HG03095 (cell line): Measurements from ENCODE around the gene NRXN2.
"Not testable (repeated sequence)": the region's sequence is repeated elsewhere in the genome, so short reads cannot be mapped to it uniquely, and the experiment has no call there.

Source experiments
- ATAC-seq: cut with Tn5 transposase; IDR thresholded peaks from one replicate; pipeline ENCODE4 v1.9.1; 2021; ENCODE audit warnings: moderate library complexity; ENCODE audit not compliant: unreplicated experiment

The NRXN2 gene

DNA sequence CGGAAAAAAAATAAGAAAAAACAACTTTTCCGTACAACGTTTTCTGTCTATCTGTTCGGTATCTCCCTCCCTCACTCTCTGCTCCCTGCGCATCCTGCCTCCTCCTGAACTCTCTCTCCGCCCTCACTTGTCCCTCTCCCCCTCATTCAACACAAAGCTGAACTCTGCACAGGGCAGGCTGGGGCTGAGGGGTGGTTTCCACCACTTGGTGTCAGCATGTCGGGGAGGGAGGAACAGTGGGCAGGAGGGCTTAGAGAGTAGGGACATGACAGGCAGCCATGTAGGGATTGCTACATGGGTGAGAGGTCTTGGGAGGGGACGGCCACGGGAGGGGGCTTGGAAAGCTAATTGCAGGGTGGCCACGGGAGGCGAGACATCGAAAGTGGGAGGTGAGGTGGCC, 114.4 kb downstream of the NRXN2 start:
- no peak for ATAC-seq

- no peak for ATAC-seq
Measured at GRCh38 chr11:64608046-64608445, 115.0 kb downstream of the NRXN2 start.

DNA sequence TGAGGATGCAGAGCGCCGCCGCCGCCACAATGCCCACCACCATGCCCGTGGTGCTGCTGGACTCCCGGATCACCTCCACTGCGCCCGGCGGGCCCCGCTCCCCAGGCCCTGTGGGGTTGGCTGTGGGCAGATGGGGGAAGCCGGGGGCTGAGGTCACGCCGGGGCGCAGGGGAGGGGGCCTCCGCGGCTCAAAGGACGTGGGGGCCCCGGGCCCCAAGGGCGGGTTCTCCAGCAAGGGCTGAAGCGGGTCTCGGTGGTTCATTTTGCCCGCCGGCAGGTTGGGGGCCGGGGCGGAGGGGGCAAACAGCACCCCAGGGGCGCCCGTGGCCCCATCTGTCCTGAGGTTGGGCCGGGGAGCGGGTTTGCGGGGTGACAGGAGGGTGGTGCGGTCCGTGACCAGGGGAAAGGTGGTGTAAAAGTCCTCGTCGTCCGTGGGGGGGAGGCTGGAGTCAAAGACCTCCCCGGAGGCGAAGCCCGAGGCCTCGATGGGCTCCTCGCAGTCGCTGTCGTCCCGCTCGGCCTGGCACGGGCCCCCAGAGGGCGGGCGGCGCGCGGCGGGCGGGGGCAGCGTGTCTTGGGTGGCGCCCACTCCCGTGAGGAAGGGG, 115.5 kb downstream of the NRXN2 start:
- ATAC-seq = no peak

DNA sequence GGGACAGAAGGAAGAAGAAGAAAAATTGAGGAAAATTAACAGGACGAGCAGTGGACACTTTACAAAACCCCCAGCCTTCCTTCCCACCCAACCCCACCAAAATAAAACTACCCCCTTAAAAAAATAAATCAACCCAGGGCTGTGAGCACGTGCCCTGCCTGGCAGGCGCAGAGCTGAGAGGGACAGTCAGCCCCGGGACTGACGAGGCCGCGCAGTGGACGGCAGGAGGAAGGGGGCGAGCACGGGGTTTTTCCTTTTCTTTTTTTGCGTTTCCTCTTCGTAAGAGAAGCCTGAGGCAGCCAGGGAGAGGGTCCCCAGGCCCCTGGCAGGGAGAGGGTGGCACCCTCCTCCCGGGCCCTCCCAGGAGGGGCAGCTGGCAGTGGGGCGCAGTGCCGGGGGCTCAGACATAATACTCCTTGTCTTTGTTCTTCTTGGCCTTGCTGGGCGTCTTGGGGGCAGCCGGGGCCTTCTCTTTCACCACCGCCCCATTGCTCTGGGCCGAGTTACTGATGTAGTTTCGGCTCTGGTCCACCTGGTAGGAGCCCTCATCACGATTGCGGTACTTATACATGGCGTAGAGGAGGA, 116.1 kb downstream of the NRXN2 start:
- ATAC-seq = no peak

DNA sequence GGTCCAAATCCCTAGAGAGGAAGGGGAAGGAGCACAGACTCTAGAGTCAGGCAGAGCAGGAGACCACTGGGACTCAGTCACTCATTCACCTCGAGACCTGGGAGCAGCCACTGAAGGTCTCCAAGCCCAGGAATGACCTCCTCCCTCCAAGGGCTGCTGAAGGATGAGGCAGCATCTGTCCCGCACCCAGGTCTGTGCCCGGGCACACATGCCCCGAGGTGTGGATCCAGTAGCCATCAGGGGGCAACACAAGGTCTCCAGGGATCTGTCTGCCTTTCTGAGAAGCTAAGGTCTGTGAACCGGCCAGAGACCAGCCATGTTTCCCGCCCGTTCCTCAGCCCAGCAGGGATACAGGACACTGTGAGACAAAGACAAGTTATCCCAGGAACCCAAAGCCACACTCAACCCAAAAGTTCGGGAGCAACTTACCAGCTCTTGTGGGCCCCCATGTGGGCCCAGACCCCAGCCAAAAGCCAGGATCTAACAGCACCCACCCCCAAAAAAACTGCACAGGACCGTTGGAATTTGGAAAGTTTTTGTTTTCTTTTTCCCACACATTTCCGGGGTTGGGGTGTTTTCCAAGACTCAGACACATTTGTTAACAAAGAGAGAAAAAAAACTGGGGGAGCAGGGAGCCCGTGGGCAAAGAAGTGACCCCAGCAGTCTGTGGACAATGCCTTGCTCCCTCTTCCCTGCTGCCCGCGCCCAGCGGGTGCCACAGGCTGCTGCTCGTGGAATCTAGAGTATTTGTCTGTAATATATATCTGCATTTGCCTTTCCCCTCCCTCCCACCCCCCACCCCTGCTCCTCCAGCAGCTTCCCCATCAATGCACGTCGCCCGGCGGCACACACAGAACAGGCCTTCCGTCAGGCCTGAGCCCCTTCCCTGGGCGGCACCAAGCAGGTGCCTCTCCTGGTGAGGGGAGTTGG, 117.1 kb downstream of the NRXN2 start:
- ATAC-seq = no peak

GRCh38 chr11:64605244-64605560, 117.8 kb downstream of the NRXN2 start:
- ATAC-seq = no peak

DNA sequence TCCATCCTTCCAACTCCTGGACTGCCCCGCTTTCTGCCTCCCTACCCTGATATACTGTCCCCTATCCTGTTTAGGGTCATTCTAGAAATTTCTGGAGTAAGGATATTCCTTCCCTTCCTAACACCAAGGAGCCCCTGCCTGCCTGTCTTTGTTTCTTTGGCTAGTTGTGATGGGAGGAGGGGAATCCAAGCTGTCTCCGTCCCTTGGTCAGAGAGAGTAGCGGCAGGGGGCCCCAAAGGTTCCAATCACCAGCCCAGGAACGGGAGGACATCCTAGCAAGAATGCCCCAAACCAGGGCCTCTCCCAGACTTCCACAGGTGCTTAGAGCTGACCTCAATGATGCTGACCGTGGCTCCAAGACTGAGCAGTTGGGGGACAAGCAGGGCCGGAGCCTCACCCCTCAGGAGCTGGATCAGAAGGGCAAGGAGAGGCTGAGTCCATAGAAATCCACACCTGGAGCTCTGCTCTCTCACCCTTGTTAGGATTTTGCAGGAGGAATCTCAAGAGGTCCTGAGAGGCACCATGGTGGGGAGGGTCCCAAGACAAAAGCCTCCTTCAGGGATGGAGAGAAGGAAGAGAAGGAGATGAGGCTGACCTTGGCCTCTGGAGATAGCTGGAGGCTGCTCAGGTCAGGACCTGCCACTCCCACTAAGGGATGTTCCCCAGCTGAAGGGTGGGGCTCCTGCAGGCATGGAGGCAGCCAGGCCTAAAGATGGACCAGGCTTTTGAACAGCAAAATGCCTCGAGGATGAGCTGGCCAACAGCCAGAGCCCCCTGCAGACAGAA, 118.3 kb downstream of the NRXN2 start:
- no peak for ATAC-seq

DNA sequence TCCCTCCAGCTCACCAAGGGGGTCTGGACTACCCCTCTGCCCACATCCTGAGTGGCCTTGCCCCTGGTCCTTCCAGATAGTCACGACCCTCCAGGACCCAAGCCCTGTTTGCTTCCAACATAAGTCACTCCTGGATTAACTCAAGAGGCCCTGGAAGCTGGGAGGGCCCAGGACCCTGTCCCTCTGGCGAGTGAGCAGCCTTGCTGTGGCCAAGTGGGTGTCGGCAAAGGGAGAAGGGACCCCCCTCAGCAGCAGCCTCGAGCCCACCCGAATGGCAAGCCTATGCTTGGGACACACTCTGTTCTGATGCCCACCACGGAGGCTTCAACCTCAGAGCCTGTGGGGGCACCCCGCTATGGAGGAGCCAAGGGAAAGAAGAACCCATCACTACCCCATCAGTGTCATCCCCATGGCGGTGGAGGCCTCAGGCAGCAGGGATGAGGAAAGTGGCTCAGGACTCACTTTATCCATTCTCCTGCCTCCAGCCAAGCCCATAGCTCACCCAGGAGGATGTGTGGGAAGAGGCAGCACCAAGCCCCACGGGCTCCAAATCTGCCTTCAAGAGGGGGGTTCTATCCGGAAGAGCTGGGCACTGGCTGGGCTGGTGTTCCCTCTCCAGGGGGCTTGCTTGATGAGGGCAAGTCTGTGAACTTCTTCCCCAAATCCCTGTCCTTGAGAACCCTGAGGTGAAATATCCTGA, 119.4 kb downstream of the NRXN2 start:
- no peak for ATAC-seq

- ATAC-seq = no peak
Measured at GRCh38 chr11:64602466-64603070, 120.4 kb downstream of the NRXN2 start.

DNA sequence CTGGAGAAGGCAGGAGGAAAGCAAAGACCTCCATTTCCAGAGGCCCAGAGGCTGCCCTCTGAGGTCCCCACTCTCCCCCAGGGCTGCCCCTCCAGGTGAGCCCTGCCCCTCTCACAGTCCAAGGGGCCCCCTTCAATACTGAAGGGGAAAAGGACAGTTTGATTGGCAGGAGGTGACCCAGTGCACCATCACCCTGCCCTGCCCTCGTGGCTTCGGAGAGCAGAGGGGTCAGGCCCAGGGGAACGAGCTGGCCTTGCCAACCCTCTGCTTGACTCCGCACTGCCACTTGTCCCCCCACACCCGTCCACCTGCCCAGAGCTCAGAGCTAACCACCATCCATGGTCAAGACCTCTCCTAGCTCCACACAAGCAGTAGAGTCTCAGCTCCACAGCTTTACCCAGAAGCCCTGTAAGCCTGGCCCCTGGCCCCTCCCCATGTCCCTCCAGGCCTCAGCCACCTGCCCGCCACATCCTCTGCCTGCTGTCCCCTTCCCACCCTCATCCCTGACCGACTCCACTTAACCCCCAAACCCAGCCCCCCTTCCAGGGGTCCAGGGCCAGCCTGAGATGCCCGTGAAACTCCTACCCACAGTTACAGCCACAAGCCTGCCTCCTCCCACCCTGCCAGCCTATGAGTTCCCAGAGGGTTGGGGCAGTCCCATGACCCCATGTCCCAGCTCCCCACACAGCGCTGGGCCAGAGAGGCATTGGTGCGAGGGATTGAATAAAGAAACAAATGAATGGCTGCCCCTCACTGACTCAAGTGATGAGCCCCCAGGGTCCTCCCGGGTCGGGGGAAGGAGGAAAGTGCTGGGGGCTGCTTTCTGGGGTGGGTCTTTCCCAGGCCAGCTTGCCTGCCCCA, 121.2 kb downstream of the NRXN2 start:
- no peak for ATAC-seq

DNA sequence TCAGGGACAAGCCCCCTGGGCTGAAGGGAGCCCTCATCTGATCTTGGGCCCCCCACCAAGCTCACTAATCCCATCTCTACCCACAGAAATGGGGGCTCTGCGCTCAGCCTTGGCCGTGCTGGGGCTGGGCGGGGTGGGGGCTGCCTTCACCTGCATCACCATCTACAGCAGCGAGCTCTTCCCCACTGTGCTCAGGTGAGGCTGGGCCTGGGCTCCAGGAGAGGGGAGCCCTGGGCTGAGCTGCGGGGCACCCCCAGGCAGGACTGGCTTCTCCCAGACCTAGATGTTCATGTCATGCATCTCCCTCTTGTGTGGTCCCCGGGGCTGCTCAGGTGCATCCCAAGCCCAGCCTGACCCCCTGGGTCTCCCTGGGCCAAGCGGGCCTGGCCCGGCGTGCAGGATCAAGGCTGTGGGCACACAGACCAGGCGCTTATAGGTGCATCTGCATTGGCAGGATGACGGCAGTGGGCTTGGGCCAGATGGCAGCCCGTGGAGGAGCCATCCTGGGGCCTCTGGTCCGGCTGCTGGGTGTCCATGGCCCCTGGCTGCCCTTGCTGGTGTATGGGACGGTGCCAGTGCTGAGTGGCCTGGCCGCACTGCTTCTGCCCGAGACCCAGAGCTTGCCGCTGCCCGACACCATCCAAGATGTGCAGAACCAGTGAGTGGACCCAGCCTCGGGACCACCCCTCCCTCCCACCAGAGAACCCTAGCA, 122.6 kb downstream of the NRXN2 start:
- no peak for ATAC-seq

- ATAC-seq = no peak
Measured at GRCh38 chr11:64599698-64600211, 123.2 kb downstream of the NRXN2 start.

DNA sequence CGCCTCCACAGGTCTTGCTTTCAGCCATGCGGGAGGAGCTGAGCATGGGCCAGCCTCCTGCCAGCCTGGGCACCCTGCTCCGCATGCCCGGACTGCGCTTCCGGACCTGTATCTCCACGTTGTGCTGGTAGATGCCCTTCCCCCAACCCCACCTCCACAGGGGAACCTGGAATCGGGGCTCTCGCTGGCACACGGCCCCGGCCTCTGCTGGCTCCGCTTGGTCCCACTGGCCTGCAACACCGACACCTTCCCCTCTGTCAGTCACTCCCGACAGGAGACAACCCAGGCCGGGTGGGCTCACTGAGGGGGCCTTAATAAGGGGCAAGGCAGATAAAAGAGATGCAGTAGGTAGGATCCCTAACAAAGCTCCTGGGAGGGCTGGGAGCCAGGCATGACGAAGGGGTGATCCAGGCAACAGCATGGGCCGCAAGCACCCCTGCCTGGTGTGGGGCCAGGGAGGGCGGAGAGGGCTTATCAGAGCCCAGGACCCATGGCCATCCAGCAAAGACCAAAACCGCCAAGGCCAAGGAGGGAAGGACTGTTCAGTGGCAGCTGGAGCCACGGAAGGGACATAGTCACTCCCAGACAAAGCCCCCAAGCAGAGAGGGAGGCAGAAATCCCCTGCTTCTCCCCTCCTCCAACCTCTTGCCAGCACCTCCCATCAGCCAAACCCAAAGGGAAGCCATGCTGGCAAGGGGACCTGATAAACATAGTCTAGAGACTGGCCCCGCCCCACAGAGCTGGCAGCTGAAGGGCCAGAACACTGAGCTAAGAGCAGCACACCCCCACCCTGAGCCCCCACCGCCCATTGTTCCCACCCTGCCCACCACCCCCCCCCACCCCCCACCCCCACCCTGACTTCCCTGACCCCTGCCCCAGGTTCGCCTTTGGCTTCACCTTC, 124.0 kb downstream of the NRXN2 start:
- ATAC-seq = no peak

- ATAC-seq = no peak
Measured at GRCh38 chr11:64598106-64598796, 124.7 kb downstream of the NRXN2 start.

DNA sequence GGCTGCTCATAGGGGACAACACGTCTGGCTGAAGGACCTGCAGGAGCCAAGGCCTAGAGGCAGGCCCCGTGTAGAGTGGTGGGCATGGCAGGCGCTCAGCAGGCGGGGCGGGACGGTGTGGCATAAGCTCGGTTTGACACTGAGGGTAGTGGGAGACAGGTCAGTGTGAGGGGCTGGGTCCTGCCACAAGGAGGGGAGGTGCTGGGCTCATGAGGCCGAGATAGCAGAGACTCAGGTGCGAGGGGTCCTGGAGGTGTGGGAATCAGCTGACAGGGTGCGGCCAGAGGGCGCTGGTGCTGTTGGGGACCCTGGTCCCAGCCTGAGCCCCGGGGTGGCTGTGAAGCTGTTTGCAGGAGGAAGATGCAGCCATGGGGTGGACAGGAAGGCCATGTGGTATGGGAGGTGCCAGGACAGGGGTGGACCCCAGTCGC, 125.3 kb downstream of the NRXN2 start:
- ATAC-seq = no peak

GRCh38 chr11:64595922-64596321, 127.1 kb downstream of the NRXN2 start:
- ATAC-seq = not testable (repeated sequence)
